Measurements from ENCODE around the gene RAB9A. TPM values are rescaled to one million over a fixed set of nuclear protein-coding genes. Genes with fewer than 3 reads are reported as not detected.
"Not testable (repeated sequence)": the region's sequence is repeated elsewhere in the genome, so short reads cannot be mapped to it uniquely, and the experiment has no call there.

Gene RAB9A
- polyA plus RNA-seq, 1 donor = 14.0 TPM

DNA sequence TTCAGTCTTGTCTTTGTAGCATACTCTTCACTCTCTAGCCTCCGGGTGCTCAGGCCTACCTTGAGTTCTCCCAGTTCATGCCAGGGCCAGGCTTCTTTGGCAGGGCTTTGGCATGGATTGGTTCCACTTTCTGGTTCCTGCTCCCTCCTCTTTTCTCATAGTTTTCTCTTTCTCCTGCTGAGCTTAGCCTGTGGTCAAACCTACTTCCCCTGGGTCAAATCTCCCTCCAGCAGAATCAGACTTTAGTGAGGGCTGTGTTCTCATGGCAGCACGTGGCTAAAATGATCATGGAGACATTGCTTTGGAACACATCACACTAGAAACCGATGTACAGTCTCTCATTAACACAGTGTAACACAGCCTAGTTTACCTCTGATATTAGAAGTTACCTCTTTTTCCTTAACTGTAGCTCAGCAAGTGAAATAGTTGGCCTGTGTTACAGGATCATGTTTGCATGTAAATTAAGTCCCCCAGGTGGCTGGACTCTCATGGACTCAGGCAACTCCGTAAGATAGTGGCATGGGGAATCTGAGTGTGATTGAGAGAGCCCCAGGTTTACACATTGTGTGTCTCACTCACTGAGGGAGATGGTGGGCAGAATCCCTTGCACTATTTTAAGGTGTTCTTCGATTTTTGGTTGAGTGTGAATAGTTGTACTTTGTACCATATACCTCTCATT lies 13.3 kb downstream of the RAB9A start:
- DNase-seq = no peak

DNA sequence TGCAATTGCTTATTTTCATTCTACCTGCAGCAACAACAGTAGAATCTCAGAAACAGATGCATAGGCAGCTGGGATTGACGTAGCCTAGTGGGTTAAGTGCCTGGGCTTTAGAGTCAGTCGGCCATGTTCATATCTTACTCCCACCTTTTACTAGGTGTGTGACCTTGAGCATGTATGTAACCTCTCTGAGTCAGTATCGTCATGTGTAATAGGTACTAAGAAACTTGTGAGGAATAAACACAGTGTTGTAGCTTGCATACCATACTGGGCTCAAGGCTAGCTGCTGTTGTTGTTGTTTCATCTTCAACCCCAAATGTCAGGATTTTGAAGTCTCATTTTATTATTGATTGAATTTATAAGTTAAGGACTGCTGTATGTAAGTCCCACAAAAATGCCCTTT lies 14.2 kb downstream of the RAB9A start:
- DNase-seq = no peak

DNA sequence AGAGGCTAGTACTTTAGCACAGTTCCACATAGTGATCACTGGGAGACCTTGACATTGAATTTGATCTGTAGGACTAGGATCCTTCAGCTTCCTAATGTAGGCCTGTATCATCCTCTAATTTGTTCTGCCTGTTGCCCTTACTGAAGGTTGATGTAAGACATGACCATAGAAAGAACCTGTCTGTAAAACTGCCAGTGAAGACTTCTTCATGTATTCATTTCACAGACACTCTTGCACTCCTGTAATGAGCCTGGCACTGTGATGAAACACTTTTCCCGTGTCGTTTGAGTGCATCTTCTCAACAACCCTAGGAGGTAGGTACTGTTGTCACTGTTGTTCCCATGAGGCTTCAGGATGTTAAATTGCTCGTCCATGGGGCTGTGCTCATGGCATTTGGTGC lies 14.7 kb downstream of the RAB9A start:
- no peak for DNase-seq

DNA sequence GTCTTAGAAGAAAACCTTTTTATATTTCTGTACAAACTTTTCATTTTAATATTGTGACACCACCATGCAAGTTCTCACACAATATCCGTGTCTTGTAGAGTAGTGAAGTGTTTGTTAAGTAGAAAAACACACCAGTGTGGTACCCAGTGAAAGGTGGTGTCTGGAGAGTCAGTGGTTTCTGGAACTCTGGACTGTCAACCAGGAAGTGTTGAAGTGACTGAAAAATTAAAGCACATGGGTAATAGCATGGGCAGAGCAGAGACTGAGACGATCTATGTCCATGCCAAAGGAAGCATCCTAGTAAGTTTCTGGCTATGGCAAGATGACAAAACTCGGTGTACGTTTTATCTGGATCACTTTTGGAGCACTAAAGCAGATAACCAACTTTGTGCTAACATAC lies 22.2 kb downstream of the RAB9A start:
- DNase-seq = no peak

DNA sequence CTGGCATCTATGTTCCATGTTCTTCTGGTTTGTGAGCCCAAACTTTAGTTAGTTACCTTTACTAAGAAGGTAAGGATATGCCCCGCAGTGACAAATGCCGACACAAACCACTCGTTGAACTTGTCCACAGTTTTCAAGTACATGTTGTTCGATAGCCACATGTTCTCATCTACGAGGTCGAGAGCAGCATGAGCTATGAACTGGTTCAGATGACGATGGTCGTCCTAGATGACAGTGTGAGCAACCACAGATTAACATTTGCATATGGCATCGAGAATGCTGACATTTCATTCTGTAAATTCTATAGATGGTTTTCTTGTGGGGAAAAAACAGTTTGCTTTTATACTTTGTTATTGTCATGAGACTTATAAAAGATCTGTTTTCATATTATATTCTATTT lies 27.5 kb downstream of the RAB9A start:
- no peak for DNase-seq

DNA sequence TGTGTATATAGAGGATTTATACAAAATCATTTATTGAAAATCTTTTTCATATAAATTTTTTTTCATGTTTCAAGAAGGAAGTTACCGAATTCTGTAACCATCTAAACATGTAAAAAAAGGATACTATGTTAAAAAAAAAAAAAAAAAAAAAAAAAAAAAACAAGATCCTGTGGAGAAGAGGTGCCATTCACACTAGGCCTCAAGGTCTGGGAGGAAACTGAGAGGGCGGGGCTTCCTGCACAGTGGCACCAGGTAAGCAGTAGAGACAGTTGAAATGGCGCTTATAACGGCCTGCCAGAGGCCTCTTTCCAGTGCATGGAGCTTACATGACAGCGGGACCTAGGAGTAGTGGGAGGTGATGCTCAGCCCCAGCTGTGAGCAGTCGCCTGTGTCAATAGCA lies 28.0 kb downstream of the RAB9A start:
- DNase-seq = no peak

DNA sequence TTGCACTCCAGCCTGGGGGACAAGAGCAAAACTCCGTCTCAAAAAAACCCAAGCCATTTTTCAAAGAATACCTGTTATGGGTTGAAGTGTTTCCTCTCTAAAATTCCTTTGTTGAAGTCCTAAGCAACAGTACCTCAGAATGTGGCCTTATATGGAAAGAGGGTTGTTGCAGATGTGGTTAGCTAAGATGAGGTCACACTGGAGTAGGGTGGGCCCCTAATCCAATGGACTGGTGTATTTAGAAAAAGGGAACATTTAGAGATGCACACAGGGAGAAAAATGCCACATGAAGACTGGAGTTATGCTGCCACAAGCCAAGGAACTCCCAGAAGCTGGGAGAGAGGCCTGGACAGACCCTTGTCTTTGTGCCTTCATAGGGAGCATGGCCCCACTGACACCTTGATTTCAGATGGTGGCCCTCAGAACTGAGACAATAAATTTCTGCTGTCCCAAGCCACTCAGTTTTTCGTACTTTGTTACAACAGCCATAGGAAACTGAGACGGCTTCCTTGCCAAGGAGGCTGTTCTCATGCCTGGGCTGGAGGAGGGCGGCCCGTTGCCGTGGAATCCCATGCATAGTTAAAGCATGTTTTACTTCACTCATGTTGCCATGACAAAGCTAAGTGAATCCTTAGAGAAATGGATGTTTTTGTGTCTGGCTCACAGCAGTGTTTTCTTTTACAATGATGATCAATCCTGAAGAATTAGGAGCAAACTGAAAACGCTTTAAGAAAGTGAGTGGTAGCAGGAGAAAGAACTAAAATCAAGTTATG lies 29.0 kb downstream of the RAB9A start:
- peak; percentile 60 for DNase-seq

DNA sequence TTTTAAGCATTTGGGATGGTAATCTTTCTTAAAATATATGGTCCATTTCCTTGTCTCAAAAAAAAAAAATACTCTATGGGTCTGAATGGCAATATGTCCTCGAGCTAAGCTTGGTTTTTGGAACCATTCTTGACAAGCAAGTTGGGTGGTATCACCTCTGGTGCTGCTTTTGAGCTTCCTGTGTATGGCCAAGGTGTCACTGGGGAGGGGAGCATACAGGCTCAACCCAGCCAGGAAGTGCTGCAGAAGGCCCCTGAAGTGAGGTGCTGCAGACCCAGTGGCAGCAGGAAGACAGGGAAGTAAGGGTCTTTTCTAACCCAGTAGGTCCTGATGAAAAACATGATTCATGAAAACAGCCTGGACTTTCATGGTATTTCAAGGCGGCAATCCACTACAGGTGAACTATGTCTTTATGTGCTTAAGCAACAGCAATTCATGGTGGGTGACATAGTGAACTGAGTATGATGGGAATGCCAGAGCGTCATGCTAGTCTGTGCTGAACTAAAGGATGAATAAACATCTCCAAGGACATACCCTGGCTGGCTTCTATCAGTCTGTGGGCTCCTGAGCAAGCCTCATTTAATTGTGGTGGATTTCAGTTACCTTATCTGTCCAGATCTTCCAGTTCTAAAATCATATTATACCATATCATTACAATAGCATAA lies 30.4 kb downstream of the RAB9A start:
- no peak for DNase-seq

DNA sequence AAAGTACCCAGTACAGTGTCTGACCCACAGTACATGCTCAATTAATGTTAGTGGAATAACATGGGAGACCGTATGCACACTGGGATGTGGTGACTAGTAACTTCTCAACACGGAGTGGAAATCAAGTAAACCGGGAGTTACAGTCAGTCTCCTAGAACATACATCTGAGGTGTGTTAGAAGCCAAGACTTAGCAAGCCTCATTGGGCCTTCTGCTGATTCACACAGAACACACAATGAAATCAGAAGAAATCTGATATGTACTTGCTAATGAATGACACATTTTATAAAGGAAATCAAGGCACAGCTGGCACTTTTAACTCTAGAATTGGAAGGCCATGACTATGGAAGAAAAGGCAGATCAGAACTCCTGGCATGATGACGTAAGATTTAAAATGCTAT lies 32.4 kb downstream of the RAB9A start:
- DNase-seq = no peak

DNA sequence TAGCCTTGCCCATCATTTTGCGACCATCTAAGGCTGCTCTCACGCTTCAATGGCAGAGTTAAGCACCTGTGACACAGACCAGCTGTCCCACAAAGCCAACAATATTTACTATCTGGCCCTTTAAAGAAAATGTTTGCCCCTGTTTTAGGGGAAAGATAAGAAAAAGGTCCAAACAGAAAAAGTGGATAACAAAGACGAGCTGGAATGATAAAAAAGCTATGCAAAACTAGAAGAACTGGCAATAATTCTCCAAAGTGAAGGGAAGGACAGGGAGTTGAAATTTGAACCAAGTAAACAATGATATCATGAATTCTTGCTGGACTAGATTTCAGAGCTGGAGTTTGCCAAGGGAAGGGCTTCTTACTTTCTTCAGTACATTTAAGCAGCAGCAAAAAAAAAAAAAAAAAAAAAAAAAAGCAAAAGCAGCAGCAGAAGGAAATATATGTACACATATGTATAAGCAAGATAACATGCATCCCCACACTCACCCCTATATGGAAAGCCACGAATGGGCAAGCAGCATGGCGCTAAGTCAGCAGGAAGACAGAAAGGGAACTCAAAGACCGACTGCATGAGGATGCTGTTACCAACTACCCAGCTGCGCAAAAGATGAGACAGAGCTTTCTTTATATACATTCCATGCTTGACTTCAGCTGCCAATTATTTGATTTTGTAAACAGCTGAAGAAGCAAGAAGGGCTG lies 33.0 kb downstream of the RAB9A start:
- peak; percentile 29 for DNase-seq

DNA sequence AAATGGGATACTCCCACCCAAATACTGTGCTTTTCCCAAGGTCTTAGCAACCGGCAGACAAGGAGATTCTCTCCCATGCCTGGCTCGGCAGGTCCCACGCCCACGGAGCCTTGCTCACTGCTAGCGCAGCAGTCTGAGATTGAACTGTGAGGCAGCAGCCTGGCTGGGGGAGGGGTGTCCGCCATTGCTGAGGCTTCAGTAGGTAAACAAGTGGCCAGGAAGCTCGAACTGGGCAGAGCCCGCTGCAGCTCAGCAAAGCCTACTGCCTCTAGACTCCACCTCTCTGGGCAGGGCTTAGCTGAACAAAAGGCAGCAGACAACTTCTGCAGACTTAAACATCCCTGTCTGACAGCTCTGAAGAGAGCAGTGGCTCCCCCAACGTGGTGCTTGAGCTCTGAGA lies 36.0 kb downstream of the RAB9A start:
- DNase-seq = not testable (repeated sequence)

DNA sequence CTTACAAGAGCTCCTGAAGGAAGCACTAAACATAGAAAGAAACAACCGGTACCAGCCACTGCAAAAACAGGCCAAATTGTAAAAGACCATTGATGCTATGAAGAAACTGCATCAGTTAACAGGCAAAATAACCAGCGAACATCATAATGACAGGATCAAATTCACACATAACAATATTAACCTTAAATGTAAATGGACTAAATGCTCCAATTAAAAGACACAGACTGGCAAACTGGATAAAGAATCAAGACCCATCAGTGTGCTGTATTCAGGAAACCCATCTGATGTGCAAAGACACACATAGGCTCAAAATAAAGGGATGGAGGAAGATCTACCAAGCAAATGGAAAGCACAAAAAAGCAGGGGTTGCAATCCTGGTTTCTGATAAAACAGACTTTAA lies 37.7 kb downstream of the RAB9A start:
- not testable (repeated sequence) for DNase-seq

DNA sequence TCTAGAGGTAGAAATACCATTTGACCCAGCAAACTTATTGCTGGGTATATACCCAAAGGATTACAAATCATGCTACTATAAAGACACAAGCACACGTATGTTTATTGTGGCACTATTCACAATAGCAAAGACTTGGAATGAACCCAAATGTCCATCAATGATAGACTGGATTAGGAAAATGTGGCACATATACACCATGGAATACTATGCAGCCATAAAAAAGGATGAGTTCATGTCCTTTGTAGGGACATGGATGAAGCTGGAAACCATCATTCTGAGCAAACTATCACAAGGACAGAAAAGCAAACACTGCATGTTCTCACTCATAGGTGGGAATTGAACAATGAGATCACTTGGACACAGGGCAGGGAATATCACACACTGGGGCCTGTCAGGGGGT lies 41.6 kb downstream of the RAB9A start:
- DNase-seq = not testable (repeated sequence)

DNA sequence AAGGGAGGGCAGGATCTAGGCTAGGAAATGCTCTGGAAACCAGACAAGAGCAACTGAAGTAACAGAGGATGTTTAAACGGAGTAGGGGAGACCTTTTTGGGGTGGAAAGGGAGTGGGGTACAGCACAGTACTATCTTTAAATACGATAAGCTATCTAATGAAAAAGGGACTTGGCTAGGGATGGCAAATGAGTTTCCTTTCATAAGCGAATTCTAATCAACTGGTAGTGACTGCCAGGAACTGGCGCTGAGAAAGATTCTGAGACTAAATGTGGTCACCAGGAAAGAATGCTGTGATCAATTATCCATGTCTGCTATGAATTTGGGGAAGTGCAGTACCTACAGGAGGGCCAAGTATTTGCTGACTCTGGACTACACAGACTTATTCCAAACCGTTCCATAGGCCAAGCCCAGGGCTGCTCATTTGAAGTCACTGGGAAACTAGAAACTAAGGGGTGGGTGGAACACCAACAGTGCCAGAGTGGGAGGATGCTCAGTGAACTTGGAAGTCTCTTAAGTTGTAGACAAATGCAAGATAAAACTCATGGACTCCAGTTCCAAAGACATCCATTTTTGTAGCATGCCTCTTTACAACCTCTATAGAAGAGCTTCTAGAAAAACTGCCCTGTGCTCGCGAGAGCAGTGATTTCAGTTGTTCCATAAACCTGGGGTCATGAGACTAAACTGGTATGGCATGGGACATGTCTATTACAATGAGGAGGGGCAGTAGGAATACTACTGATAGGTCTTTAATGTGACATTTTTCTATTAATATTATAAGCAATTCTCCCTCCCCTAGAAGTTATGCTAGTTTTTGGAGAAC lies 43.5 kb downstream of the RAB9A start:
- DNase-seq = no peak

DNA sequence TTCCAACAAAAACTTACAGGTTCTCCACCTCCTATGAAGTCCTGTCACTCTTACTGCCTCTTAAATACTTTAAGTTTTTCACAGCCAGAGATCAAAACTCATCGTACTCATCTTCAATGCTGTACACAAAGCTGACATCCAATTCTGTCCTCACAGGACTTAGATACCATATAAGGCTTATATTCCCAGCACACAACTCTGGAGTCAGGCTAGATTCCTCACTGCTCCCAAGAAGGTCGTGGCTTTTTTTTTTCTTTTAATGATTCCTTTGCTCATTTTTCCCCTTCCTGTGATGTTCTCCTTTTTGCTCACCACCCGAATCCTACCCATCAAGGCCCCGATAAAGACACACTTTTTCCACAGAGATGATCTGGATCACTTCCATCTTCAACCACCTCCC lies 44.6 kb downstream of the RAB9A start:
- no peak for DNase-seq

DNA sequence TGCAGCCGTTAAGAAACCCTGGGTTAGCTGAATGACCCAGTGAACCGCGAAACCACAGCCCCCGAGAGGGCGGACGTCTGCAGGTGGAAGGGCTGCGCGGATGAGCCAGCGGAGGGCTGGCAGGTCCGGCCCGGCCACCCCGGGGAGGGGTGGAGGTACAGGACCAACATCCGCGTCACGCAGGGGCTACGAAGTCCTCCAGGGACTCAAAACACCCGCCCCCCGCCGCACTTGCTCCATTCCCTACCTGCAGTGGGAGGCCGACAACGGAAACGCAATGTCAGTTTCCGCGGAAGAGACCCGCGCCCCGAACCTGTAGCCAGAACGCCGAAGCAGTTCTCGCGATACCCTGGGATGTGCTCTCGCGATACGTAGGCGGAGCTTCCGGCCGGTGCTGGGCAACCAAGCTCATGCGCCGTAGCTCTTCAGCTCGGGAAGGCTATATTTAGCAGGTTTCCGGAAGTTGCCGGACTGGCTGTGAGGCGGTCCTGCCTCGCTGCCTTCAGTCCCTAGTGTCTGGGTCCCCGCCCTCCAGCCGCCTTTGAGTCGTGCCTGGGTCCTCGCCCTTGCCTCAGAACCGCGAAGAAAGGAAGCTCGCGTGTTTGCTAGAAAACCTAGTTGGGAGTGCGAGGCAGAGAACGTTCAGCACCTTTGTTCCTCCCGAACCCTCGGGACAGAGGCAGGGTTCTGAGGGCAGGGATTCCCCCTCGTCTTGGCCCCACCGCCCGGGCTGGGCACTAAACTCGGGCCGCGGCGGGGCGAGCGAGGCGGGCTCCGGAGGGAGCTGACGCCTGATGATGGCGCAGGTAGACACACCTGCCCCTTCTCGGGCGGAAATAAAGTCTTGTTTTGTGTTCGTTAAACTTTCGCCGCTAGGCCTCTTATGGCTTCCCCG lies 45.6 kb downstream of the RAB9A start, which contains the start of the genes OFD1 and TRAPPC2:
Gene OFD1 (plus strand): TSS at position 471 of the 895 bp plus-strand sequence. CDS start 324 bp downstream, at position 795.
Gene TRAPPC2 (minus strand): TSS at position 343 of the 895 bp plus-strand sequence. CDS start 14,657 bp downstream, outside the sequence.
- peak; percentile 90 for DNase-seq

DNA sequence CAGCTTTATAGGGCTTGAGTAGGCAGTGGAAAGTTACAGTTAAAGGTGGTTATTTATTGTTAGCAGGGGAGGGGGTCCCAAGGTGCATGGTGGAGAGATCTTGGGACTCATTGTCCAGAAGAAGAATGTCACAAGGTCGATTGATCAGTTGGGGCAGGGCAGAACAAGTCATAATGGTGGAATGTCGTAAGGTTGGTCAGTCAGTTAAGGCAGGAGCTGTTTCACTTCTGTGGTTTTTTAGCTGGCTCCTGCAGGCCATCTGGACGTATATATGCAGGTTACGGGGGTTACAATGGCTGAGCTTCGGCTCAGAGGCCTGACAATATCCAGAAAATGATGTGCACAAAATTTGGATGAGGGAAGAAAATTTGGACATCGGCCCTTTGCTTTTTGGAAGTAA lies 52.8 kb downstream of the RAB9A start:
- DNase-seq = no peak

DNA sequence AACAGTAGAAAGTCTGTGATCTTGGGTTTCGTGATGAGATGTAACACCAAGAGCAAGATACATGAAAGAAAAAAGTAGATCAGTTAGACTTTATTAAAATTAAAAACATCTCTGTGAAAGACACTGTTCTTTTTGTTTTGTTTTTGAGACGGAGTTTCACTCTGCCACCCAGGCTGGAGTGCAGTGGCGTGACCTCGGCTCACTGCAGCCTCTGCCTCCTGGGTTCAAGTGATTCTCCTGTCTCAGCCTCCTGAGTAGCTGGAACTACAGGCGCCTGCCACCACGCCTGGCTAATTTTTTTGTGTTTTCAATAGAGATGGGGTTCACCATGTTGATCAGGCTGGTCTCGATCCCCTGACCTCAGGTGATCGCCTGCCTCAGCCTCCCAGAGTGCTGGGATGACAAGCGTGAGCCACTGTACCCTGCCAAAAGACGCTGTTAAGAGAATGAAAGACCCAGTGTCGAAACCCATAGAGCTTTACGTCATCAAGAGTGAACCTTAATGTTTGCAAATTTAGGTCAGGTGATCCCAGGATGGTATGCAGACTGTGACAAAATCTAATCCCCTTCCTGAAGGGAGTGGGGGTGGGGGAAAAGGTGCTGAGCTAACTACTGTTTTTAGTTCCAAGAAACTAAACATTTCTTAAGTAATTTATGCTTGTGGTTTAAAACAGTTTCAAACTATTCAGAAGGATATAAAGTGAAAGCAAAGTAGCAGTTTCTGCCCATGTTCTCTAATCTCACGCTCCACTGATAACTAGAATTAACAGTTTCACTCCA lies 53.7 kb downstream of the RAB9A start:
- DNase-seq = no peak

DNA sequence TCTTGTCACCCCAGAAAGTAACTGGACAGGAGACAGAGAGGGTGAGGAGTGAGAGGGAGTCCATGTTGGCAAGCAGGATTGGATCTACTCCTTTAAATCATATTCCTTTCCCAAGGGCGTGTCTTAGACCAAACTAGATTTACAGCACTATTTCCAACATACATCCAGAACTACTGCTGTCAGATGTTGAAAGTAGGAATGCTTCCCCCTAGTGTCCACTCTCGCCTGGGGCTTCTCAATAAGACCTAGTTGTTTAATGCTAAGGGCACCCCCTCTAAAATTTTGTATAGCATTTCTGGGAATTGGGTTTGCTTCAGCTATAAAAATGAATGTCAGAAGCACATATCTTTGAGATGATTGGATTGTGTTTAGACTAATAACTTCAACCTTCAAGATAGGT lies 58.9 kb downstream of the RAB9A start:
- no peak for DNase-seq

DNA sequence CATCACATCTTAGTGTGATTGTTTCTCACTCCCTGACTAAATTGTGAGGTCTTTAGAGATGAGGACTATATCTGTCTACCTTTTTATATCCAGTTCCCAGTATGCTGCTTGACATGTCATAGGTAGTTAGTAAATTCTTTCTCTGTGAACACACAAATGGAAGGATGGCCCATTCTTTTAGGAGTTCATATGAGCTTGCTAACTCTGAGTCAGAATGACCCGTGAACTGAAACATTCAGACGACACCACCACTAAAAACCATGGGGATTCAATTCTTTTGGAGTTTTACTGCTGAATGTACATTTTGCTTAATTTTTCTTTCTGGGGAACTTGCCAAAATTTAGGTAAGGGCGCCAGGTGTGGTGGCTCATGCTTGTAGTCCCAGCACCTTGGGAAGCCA lies 59.6 kb downstream of the RAB9A start:
- DNase-seq = no peak
